ENCODE measurements around the gene FARS2. TPM values are rescaled to one million over a fixed set of nuclear protein-coding genes. Genes with fewer than 3 reads are reported as not detected.
"Not testable (repeated sequence)": the region's sequence is repeated elsewhere in the genome, so short reads cannot be mapped to it uniquely, and the experiment has no call there.

The FARS2 gene
- total and polyA plus RNA-seq, 2 donors (not counting 1 experiment from before 2014, with no cell fraction given), result 11.0 to 18.5 TPM

DNA sequence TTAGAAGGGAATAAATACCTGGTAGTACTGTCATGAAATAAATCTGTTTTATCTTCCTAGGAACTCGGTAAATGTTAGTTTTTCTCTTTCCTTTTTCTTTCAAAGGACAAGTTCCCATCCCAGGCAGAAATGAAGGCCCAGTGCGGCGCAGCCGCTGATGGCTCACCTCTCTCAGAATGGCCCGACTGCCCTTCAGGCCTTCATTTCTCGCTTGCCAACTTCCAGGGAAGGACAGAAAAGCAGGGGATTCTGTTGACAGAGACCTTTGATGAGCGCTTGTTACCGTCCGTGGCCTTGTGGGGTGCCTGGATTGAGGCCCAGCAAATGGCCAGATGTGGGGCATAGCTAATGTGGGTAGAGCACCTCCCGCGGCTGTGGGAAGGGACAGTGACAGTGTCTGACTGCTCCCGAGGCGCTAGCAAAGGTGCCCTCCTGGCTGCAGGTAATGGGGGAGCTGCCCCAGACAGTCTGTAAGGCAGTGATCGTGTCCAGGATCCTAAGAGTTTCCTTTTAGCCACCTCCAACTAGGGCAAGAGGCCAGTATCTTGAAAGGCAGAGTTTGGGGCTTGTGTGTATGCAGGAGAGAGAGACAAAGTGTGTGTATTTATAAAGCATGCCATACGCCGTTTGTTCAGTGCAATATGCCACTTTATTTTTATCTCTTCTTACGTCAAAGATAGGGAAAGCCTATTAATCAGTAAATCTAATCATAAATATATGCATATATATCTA lies 391.3 kb downstream of the FARS2 start:
- no peak overlapping the region for H3K27ac ChIP-seq (ENCODE audit: insufficient read depth, low read length)
- DNase-seq (ENCODE audit: low read depth in 2 of 2), result no peak
- H3K4me1 ChIP-seq (ENCODE audit: control insufficient read depth, extremely low read depth, insufficient read depth, low read length), result no peaks in the 10 kb centered on the region
- no peaks in the 10 kb centered on the region for H3K79me2 ChIP-seq (ENCODE audit: control insufficient read depth, insufficient read depth, low read length)
- no peaks in the 10 kb centered on the region for H3K9me3 ChIP-seq (ENCODE audit: control insufficient read depth, insufficient read depth, low read depth, low read length)
- no peak overlapping the region for H2AFZ ChIP-seq (ENCODE audit: low read length)
- no peak overlapping the region for H3K4me2 ChIP-seq (ENCODE audit: extremely low read depth, insufficient read depth, low read length)
- no peak for TF ChIP-seq EZH2 (IDR thresholded peaks at IDR 0.05; ENCODE audit: low read length, missing control alignments)
- TF ChIP-seq, protein P1, sequence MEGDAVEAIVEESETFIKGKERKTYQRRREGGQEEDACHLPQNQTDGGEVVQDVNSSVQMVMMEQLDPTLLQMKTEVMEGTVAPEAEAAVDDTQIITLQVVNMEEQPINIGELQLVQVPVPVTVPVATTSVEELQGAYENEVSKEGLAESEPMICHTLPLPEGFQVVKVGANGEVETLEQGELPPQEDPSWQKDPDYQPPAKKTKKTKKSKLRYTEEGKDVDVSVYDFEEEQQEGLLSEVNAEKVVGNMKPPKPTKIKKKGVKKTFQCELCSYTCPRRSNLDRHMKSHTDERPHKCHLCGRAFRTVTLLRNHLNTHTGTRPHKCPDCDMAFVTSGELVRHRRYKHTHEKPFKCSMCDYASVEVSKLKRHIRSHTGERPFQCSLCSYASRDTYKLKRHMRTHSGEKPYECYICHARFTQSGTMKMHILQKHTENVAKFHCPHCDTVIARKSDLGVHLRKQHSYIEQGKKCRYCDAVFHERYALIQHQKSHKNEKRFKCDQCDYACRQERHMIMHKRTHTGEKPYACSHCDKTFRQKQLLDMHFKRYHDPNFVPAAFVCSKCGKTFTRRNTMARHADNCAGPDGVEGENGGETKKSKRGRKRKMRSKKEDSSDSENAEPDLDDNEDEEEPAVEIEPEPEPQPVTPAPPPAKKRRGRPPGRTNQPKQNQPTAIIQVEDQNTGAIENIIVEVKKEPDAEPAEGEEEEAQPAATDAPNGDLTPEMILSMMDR (conservative IDR thresholded peaks at IDR 0.05 in 1 of 2, IDR thresholded peaks at IDR 0.05 in 1 of 2; ENCODE audit: low read depth in 1 of 2, low read length in 2 of 2), result no peak
- no peaks in the 10 kb centered on the region for H4K20me1 ChIP-seq (ENCODE audit: control insufficient read depth, extremely low read depth, insufficient read depth, low read length)
- H3K36me3 ChIP-seq (ENCODE audit: control insufficient read depth, insufficient read depth, low read length), result no peaks in the 10 kb centered on the region
- no peak overlapping the region for H3K9ac ChIP-seq (ENCODE audit: insufficient read depth, low read length)
- no peak overlapping the region for H3K4me3 ChIP-seq (replicated peaks in 1 of 4; ENCODE audit: control extremely low read depth in 1 of 4, insufficient read depth in 1 of 4, low read depth in 3 of 4, low read length in 4 of 4)
- no peaks in the 10 kb centered on the region for H3K27me3 ChIP-seq (ENCODE audit: control insufficient read depth, insufficient read depth, low read length)

DNA sequence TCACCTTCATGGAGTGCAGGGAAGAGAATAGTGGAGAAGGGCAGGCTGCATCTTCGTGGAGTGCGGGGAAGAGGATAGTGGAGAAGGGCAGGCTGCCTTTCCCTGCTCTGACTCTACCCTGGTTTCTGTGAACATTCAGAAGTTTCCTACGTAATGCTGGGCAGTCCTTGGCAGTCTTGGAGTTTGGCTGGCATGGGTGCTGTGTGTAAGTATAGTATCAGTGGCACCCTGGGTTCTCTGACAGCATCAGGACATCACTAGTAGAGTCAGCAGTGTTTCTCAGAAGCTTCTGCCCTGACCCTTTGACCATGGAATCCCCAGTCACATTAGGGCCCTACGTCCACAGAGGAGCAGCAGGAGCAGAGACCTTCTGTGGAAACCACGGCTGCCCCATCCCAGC lies 392.5 kb downstream of the FARS2 start:
- no peak for DNase-seq (ENCODE audit: low read depth in 2 of 2)
- H3K27me3 ChIP-seq (ENCODE audit: control insufficient read depth, insufficient read depth, low read length), result no peaks in the 10 kb centered on the region
- H3K9ac ChIP-seq (ENCODE audit: insufficient read depth, low read length), result no peak overlapping the region
- no peaks in the 10 kb centered on the region for H3K4me1 ChIP-seq (ENCODE audit: control insufficient read depth, extremely low read depth, insufficient read depth, low read length)
- H3K27ac ChIP-seq (ENCODE audit: insufficient read depth, low read length), result no peak overlapping the region
- H3K36me3 ChIP-seq (ENCODE audit: control insufficient read depth, insufficient read depth, low read length), result no peaks in the 10 kb centered on the region
- H2AFZ ChIP-seq (ENCODE audit: low read length), result no peak overlapping the region
- no peaks in the 10 kb centered on the region for H3K9me3 ChIP-seq (ENCODE audit: control insufficient read depth, insufficient read depth, low read depth, low read length)
- no peak for TF ChIP-seq EZH2 (IDR thresholded peaks at IDR 0.05; ENCODE audit: low read length, missing control alignments)
- TF ChIP-seq, protein P1 (conservative IDR thresholded peaks at IDR 0.05 in 1 of 2, IDR thresholded peaks at IDR 0.05 in 1 of 2; ENCODE audit: low read depth in 1 of 2, low read length in 2 of 2), result no peak
- H3K4me3 ChIP-seq (replicated peaks in 1 of 4; ENCODE audit: control extremely low read depth in 1 of 4, insufficient read depth in 1 of 4, low read depth in 3 of 4, low read length in 4 of 4), result no peak overlapping the region
- no peaks in the 10 kb centered on the region for H4K20me1 ChIP-seq (ENCODE audit: control insufficient read depth, extremely low read depth, insufficient read depth, low read length)
- H3K4me2 ChIP-seq (ENCODE audit: extremely low read depth, insufficient read depth, low read length), result no peak overlapping the region
- no peaks in the 10 kb centered on the region for H3K79me2 ChIP-seq (ENCODE audit: control insufficient read depth, insufficient read depth, low read length)

DNA sequence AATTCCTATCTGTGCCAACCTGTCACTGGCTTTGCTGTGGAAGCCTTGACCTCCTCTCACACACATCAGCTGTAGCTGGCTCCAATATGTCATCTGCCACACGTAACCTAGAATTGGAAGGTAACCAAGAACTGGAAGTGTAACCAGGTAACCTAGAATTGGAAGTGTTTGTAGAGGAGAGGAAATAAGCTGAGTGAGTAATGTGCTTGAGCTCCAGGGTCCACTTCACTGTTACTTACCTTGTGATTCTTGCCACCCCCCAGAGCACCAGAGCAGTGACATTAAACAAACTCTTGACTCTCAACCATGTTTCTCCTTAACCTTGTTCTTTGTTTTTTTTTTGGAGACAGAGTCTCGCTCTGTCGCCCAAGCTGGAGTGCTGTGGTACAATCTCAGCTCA lies 394.9 kb downstream of the FARS2 start:
- no peaks in the 10 kb centered on the region for H3K4me1 ChIP-seq (ENCODE audit: control insufficient read depth, extremely low read depth, insufficient read depth, low read length)
- no peaks in the 10 kb centered on the region for H3K9me3 ChIP-seq (ENCODE audit: control insufficient read depth, insufficient read depth, low read depth, low read length)
- no peak overlapping the region for H3K4me2 ChIP-seq (ENCODE audit: extremely low read depth, insufficient read depth, low read length)
- DNase-seq (ENCODE audit: low read depth in 2 of 2), result no peak
- no peak overlapping the region for H3K4me3 ChIP-seq (replicated peaks in 1 of 4; ENCODE audit: control extremely low read depth in 1 of 4, insufficient read depth in 1 of 4, low read depth in 3 of 4, low read length in 4 of 4)
- H3K36me3 ChIP-seq (ENCODE audit: control insufficient read depth, insufficient read depth, low read length), result no peaks in the 10 kb centered on the region
- no peaks in the 10 kb centered on the region for H3K27me3 ChIP-seq (ENCODE audit: control insufficient read depth, insufficient read depth, low read length)
- TF ChIP-seq, protein P1 (conservative IDR thresholded peaks at IDR 0.05 in 1 of 2, IDR thresholded peaks at IDR 0.05 in 1 of 2; ENCODE audit: low read depth in 1 of 2, low read length in 2 of 2), result no peak
- no peak for TF ChIP-seq EZH2 (IDR thresholded peaks at IDR 0.05; ENCODE audit: low read length, missing control alignments)
- H3K79me2 ChIP-seq (ENCODE audit: control insufficient read depth, insufficient read depth, low read length), result no peaks in the 10 kb centered on the region
- H4K20me1 ChIP-seq (ENCODE audit: control insufficient read depth, extremely low read depth, insufficient read depth, low read length), result no peaks in the 10 kb centered on the region
- no peak overlapping the region for H3K9ac ChIP-seq (ENCODE audit: insufficient read depth, low read length)
- H3K27ac ChIP-seq (ENCODE audit: insufficient read depth, low read length), result no peak overlapping the region
- H2AFZ ChIP-seq (ENCODE audit: low read length), result no peak overlapping the region

DNA sequence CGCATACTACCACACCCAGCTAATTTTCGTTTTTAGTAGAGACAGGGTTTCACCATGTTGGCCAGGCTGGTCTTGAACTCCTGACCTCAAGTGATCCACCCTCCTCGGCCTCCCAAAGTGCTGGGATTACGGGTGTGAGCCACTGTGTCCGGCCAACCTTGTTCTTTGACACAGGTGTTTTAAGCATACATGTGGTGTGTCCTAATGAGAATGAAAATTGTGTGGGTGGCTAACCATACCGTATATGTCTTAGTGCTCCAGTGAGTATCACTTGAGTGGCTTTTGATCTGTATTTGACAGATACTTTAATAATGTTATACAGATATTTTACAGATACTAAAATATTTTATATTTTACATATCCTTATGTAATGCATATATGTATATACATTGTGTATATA lies 395.4 kb downstream of the FARS2 start:
- not testable (repeated sequence) for H3K9ac ChIP-seq (ENCODE audit: insufficient read depth, low read length); H4K20me1 ChIP-seq (ENCODE audit: control insufficient read depth, extremely low read depth, insufficient read depth, low read length); H3K27me3 ChIP-seq (ENCODE audit: control insufficient read depth, insufficient read depth, low read length); H2AFZ ChIP-seq (ENCODE audit: low read length); H3K27ac ChIP-seq (ENCODE audit: insufficient read depth, low read length); H3K4me1 ChIP-seq (ENCODE audit: control insufficient read depth, extremely low read depth, insufficient read depth, low read length); H3K36me3 ChIP-seq (ENCODE audit: control insufficient read depth, insufficient read depth, low read length); H3K4me3 ChIP-seq (replicated peaks in 1 of 4; ENCODE audit: control extremely low read depth in 1 of 4, insufficient read depth in 1 of 4, low read depth in 3 of 4, low read length in 4 of 4); H3K79me2 ChIP-seq (ENCODE audit: control insufficient read depth, insufficient read depth, low read length); DNase-seq (ENCODE audit: low read depth in 2 of 2); H3K4me2 ChIP-seq (ENCODE audit: extremely low read depth, insufficient read depth, low read length); H3K9me3 ChIP-seq (ENCODE audit: control insufficient read depth, insufficient read depth, low read depth, low read length)

Measured in fibroblast of lung (primary cell).